HG02588 (cell line): ENCODE measurements around the gene TMEM150A.
"Not testable (repeated sequence)": the region's sequence is repeated elsewhere in the genome, so short reads cannot be mapped to it uniquely, and the experiment has no call there.

Experiments
- ATAC-seq: cut with Tn5 transposase; IDR thresholded peaks from one replicate; pipeline ENCODE4 v1.9.1; 2021; ENCODE audit warnings: mild to moderate bottlenecking, moderate library complexity; ENCODE audit not compliant: unreplicated experiment

Gene TMEM150A

GRCh38 chr2:85611705-85612587, 9.4 kb upstream of the TMEM150A start, which contains the start of gene C2orf68:
Gene C2orf68, minus strand, starts transcription at chr2:85612066. Its CDS starts 82 bp downstream, at chr2:85611984.
- ATAC-seq: peak; percentile 75

- ATAC-seq: no peak
These were observed 8.8 kb upstream of the TMEM150A start for GRCh38 chr2:85611217-85611704.

- ATAC-seq: no peak
These were observed 5.0 kb upstream of the TMEM150A start for GRCh38 chr2:85607268-85608215.

GRCh38 chr2:85606116-85606455, 3.6 kb upstream of the TMEM150A start:
- no peak for ATAC-seq

GRCh38 chr2:85605406-85606115, 3.1 kb upstream of the TMEM150A start:
- no peak for ATAC-seq

- no peak for ATAC-seq
These were observed 2.3 kb upstream of the TMEM150A start for GRCh38 chr2:85604568-85605339.

- not testable (repeated sequence) for ATAC-seq
These were observed 1.6 kb upstream of the TMEM150A start for GRCh38 chr2:85604133-85604444.

- ATAC-seq: peak; percentile 44
These were observed 575 bp downstream of the TMEM150A start for GRCh38 chr2:85601771-85602475.

GRCh38 chr2:85600951-85601770, 1.3 kb downstream of the TMEM150A start:
- no peak for ATAC-seq

GRCh38 chr2:85600235-85600575, 2.3 kb downstream of the TMEM150A start:
- ATAC-seq: no peak

- no peak for ATAC-seq
These were observed 2.8 kb downstream of the TMEM150A start for GRCh38 chr2:85599468-85600234.

GRCh38 chr2:85598594-85599340, 3.7 kb downstream of the TMEM150A start:
- ATAC-seq: no peak

- ATAC-seq: no peak
These were observed 5.3 kb downstream of the TMEM150A start for GRCh38 chr2:85597241-85597640.

- ATAC-seq: no peak
These were observed 5.9 kb downstream of the TMEM150A start for GRCh38 chr2:85596486-85597143.

- no peak for ATAC-seq
These were observed 6.5 kb downstream of the TMEM150A start for GRCh38 chr2:85596026-85596333.

GRCh38 chr2:85595301-85596025, 7.0 kb downstream of the TMEM150A start, which contains the start of gene RNF181:
Gene RNF181, plus strand, starts transcription at chr2:85595745. Its CDS starts 19 bp downstream, at chr2:85595764.
- peak; percentile 97 for ATAC-seq
